IPS DF 19.7 (cell line): ENCODE data around the gene MUC5AC.
"Not testable (repeated sequence)": the region's sequence is repeated elsewhere in the genome, so short reads cannot be mapped to it uniquely, and the experiment has no call there.

ENCODE experiments used
- DNase-seq: peaks from one replicate; pipeline ENCODE4 v3.0.0-alpha.2; 2013; ENCODE audit warnings: low read depth, low spot score

Gene MUC5AC

DNA sequence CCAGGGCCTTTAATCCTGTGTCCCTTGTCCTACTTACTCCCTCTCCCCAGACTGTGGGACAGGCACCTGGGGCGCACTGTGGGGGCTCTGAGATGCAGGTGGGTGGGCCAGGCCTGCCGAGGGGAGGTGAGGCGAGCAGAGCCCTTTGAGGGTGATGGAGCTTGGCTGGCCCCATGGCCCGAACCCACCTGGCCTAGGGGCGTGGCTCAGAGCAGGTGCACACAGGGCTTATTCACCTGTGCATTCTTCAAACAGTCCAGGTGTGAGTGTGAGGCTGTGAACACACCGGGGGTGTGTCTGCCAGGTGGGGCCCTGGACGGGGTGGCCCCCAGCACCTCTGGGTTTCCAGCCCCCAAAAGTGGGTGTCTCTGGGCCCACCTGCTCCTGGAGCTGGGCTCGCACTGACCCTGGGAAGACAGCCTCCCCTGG, 9.0 kb upstream of the MUC5AC start:
- no peak for DNase-seq

DNA sequence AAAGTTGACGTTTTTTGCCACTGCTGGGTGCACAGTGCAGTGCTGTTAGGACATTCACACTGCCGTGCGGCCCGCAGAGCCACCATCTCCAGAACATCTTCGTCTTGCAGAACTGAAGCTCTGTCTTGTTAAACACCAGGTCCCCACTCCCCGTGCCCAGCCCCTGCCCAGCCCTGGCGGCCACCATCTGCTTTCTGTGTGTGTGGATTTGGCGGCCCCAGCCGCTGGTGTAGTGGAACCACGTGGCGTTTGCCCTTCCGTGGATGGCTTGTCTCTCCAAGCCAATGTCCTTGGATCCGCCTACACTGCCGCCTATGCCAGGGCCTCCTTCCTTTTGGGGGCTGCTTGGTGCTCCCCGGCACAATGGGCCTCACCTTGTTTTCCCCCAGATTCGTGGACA, 8.2 kb upstream of the MUC5AC start:
- DNase-seq, result no peak

DNA sequence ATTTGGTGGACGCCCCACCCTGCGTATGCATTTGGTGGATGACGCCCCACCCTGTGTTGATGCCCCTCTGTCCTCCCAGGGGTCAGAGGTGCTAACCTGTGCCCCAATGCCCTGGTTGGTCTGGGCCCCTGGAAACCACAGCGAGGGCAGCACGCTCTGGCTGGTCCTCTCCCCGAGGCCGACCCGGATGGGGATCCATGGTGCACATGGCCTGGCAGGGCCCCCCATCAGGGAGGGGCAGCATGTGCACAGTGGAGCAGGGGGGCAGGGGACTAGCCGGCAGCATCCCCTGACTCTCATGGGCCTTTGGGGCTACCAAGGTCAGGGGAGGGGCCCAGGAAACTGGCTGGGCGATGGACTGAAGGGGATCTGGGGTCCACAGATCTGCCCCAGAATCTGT, 7.6 kb upstream of the MUC5AC start:
- DNase-seq, result no peak

GRCh38 chr11:1150769-1151365, 6.9 kb upstream of the MUC5AC start:
- no peak for DNase-seq

DNA sequence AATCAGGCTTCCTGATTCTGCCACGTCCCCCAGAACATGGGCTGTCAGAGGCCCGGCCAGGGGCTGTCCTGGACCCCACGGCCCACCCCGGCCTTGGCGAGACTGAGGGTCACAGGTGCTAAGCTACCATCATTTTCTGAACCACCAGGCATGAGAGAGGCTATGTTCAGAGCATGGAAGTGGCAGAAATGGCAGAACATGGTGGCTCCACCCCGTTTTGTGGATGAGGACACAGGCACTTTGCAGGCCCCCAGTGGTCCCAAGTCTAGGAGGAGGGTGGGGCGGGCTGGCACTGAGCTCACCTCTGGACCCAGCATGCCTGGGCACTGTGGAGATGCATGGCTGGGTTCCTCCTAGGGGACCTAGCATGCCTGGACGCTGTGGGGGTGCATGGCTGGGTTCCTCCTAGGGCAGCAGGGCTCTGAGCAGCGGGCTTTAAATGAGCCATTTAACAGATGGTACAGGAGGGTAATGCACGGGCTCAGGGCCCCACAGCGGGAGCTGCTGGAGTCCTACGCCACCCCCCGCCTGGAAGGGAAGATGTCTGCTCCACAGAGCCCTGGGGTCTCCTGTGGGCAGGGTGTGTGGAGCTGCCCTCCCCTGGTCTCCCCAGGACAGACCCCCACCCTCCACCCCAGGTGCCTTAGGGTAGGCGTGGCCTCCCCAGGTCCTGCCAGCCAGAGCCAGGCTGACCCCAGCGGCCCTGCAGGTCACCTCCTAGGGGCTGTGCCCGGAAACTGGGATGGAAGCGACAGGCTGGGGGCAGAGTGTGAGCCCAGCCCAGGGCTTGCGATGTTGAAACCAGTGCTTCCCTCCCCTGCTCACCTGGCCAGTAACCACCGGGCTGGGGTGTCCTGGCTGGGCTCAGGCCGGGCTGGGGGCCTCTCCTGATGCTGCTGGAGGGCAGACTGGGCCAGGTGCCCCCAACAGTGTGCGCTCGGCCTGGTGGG, 6.1 kb upstream of the MUC5AC start:
- DNase-seq, result no peak

GRCh38 chr11:1152316-1153104, 5.2 kb upstream of the MUC5AC start:
- DNase-seq, result no peak

DNA sequence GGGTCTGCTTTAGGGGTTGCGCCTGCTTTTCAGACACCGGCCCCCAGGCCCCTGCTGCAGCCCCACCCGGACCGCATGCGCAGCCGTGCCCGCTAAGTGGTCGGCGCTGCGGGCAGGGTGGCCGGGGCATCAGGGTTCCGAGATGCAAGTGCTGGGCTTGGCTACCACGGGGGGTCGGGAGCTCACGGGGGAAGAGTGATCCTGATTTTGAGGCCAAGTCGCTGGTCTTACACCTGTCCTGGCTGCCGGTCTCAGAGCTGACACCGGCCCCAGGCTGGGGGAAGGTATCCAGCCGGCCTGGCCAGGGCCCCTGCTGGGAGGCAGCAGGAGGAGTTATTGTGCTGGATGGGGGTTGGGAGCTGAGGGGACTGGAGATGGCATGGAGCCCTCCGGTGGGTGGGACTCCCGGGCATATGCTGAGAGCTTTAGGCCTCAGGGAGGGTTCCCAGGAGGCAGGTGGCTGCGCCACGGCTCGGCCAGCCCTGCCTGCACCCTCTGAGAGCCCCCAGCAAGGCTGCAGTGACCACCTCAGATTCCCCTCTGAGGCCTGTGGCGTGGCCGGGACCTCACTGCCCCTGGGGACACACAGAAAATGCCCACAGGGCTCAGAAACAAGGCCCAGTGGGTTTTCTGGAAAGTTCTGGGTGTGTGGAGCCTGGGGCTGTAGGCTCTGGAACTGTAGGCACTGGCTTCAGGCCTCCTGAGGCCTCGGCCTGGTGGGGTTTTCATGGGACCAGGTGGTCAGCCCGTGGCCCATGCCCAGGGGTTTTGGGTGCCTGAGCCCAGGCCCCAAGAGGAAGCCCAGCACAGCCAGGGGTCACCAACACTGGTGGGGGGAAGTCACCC, 4.4 kb upstream of the MUC5AC start:
- no peak for DNase-seq

GRCh38 chr11:1153951-1154493, 3.7 kb upstream of the MUC5AC start:
- DNase-seq, result no peak

GRCh38 chr11:1154656-1155055, 3.1 kb upstream of the MUC5AC start:
- DNase-seq, result not testable (repeated sequence)

DNA sequence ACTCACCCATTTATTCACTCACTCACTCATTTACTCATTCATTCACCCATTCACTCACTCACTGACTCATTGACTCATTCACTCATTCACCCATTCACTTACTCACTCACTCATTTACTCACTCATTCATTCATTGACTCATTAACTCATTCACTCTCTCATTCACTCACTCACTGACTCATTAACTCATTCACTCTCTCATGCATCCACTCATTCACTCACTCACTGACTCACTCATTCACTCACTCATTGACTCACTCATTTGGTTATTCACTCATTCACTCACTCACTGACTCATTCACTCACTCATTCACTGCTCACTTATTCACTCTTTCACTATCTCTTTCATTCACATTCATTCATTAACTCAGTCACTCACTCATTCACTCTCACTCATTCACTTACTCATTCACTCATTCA, 2.5 kb upstream of the MUC5AC start:
- no peak for DNase-seq

GRCh38 chr11:1156506-1157340, 1.0 kb upstream of the MUC5AC start:
- no peak for DNase-seq

DNA sequence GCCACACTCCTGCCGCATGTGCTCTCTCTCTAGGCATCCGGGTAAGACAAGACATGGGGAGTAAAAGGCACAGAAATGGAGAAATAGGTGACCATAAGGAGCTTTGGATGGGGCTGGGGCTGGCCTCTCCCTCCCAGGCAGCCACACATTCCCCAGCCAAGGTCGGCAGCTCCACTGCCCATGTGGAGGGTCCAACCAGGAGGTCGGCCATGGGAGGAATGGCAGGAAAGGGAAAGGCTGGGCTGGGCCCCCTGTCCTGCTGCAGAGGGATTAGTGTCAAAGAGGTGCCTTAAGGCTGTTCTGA, 460 bp upstream of the MUC5AC start:
- no peak for DNase-seq

GRCh38 chr11:1158681-1159487, 1.1 kb downstream of the MUC5AC start:
- DNase-seq, result no peak

DNA sequence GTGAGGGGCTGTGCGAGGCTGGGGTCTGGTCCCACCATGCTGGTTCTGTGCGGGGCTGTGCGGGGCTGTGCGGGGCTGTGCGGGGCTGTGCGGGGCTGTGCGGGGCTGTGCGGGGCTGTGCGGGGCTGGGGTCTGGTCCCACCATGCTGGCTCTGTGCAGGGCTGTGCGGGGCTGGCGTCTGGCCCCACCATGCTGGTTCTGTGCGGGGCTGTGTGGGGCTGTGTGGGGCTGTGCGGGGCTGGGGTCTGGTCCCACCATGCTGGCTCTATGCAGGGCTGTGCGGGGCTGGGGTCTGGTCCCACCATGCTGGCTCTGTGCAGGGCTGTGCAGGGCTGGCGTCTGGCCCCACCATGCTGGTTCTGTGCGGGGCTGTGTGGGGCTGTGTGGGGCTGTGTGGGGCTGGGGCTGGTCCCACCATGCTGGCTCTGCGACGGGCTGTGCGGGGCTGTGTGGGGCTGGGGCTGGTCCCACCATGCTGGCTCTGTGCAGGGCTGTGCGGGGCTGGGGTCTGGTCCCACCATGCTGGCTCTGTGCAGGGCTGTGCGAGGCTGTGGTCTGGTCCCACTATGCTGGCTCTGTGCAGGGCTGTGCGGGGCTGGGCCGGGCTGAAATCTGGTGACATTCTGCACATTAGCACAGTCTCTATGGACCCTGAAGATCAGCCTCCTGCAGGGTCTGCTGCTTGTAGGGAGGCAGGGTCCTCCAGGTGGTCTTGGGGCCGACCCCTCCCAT, 1.9 kb downstream of the MUC5AC start:
- not testable (repeated sequence) for DNase-seq

DNA sequence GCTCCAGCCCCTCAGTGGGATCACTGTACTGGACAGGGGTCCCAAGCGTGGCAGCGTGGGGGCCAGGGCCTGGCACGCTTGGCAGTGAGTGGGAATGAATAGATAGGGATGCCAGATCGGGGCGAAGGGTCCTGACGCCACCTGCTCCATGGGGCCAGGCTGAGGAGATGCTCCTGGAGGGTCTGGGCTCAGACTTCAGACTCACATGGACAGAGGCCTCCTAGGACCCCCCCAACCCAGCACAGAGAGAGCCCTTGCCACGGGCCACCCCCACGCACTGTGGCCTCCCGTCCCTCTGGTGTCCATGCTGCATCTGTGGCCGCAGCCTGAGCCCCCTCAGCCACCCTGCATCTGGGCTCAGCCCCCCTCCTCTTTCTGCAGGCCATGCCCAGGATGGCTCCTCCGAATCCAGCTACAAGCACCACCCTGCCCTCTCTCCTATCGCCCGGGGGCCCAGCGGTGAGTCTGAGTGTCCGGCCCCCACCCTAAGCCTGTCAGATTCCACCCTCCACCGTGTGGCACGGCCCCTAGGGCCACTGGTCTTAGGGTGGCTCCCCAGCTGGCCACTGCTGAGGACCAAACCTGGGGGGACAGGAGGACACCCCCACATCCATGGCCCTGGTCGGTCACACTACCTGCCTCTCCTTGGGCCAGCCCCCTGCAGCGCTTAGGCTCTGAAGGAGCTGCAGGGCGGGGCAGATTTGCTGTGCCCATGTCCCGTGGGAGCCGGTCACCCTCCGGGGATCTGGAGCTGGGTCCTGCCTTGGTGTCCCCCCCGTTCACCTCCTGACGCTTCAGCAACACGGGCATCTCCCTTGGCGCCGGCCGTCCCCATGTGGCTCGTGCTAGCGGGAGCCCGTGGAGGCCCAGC, 2.7 kb downstream of the MUC5AC start:
- DNase-seq, result no peak

GRCh38 chr11:1161410-1162137, 3.8 kb downstream of the MUC5AC start:
- DNase-seq, result no peak

- no peak for DNase-seq
These were observed 4.4 kb downstream of the MUC5AC start for GRCh38 chr11:1162138-1162475.
